ENCODE results near the gene USP7. TPM values are rescaled to one million over a fixed set of nuclear protein-coding genes. Genes with fewer than 3 reads are reported as not detected.

Gene USP7
- total and polyA plus RNA-seq, 8 donors, result 70.4 to 159 (median 119) TPM

DNA sequence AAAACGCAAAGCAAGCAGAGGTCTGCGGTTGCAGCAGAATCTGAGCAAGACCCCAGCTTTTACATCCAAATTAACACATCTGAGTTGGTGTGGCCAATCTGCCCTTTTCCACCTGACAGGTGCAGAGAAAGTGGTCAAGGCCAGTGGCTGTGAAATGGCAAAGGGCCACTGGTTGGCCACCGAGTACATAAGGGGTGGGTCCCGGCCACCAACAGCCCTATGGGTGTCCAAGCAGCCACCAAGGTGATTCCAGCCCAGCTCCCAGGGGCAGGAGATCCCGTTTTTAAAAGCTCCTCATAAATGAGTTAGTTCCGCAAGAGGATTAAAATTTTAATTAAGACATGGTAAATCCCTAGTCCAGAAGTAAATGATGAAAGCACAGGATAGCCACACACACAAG is 29.1 kb downstream of the USP7 start:
- TF ChIP-seq, protein P1, sequence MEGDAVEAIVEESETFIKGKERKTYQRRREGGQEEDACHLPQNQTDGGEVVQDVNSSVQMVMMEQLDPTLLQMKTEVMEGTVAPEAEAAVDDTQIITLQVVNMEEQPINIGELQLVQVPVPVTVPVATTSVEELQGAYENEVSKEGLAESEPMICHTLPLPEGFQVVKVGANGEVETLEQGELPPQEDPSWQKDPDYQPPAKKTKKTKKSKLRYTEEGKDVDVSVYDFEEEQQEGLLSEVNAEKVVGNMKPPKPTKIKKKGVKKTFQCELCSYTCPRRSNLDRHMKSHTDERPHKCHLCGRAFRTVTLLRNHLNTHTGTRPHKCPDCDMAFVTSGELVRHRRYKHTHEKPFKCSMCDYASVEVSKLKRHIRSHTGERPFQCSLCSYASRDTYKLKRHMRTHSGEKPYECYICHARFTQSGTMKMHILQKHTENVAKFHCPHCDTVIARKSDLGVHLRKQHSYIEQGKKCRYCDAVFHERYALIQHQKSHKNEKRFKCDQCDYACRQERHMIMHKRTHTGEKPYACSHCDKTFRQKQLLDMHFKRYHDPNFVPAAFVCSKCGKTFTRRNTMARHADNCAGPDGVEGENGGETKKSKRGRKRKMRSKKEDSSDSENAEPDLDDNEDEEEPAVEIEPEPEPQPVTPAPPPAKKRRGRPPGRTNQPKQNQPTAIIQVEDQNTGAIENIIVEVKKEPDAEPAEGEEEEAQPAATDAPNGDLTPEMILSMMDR (IDR thresholded peaks at IDR 0.05), result no peak
- ATAC-seq (no peak), DNase-seq (no peak)
- H3K9me3 ChIP-seq, result no peaks in the 10 kb centered on the region
- no peak overlapping the region for H3K4me3 ChIP-seq
- peaks cover 0 to 7% of the 10 kb centered on the region in 2 donors for H3K36me3 ChIP-seq
- H3K27ac ChIP-seq, result no peak overlapping the region
- peaks cover 0 to 38% of the 10 kb centered on the region in 2 donors for H3K4me1 ChIP-seq
- H3K27me3 ChIP-seq, result no peaks in the 10 kb centered on the region
- intact Hi-C loops (cut with DNase I), result no loop called here

DNA sequence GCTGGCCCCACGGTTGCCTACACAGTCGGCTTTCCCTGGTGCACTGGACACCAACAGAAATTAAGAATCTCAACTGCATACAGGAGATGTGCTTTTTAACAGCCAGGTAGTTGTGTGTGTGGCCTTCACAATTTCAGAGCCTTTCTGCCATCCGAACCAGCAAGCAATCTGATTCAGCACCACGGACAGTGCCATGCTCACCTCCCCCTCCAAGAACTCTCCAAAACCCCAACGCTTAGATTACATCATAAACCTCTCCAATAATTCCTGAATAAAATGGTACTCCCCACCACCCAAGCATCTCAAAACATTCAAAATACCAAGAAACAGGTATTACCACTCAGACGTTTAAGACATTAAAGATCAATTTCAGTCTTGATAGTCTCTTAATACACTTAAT is 31.8 kb downstream of the USP7 start:
- Histone ChIP-seq H3K4me1 (peaks cover 6 to 33% of the 10 kb centered on the region in 2 donors), H3K4me3 (no peak overlapping the region), H3K27me3 (no peaks in the 10 kb centered on the region), H3K36me3 (peaks cover 0 to 27% of the 10 kb centered on the region in 2 donors), H3K27ac (no peak overlapping the region), H3K9me3 (no peaks in the 10 kb centered on the region)
- peak in 2 of 4 donors; percentile 50 to 67 for DNase-seq
- ATAC-seq, result peak; percentile 71
- intact Hi-C loops (cut with DNase I), result no loop called here
- TF ChIP-seq, protein P1 (IDR thresholded peaks at IDR 0.05), result no peak

DNA sequence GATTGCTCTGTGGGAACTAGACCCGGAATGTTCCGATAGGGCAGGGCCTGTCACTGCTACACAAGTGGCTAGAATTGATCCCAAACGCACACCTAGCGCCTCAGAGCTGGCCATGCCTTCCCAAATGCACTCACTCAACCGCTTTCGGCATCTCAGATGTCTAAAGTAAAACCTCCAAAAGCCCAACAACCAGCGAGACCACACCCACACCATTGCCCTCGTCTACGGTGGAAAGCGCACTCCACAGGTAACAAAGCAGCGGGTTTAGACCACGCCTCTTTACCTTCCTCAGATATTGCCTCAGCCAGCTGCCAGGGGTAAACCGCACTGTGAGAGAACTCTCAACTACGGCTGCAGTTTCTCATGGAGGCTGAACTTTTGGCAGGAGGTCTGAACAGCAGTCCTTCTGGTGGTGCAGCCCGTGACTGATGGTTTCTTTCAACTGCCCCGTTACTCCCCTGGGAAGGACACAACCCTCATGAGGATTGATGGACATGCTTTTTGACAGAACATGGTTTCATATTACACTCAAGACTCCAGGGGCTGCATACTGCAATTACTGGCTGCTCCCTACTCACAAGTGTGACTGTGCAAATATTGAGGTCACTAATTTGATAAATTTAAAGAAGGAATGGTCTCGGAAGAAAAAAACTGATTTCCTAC is 34.5 kb downstream of the USP7 start:
- Histone ChIP-seq H3K4me3 (no peak overlapping the region), H3K36me3 (peaks cover 0 to 36% of the 10 kb centered on the region in 2 donors), H3K4me1 (peaks cover 6 to 16% of the 10 kb centered on the region in 2 donors), H3K27ac (no peak overlapping the region), H3K9me3 (no peaks in the 10 kb centered on the region), H3K27me3 (no peaks in the 10 kb centered on the region)
- no peak for ATAC-seq
- TF ChIP-seq, protein P1 (IDR thresholded peaks at IDR 0.05), result no peak
- intact Hi-C loops (cut with DNase I), result no loop called here
- no peak for DNase-seq

DNA sequence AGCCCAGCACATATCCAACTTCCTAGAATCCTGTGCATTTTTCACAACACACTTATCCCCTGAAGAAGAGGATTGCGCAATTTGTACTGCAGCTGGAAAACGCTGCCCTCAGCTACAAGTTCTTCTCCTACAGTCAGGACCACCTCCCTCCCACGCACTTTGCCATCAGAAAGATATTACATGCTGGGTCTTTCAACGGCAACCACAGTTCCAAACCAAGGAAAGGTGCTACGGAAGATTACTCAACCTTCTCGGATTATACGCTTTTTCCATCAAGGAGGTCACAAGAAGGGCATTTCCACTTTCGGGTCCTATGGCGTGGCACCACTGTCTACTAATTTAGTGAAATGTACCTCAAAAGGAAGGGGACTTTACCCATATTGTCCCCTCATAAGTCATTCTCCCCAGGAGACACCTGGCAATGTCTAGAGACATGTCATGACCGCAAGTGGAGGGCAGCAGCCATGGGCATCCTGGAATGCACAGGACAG is 35.2 kb downstream of the USP7 start:
- Histone ChIP-seq H3K36me3 (peaks cover 0 to 38% of the 10 kb centered on the region in 2 donors), H3K27ac (no peak overlapping the region), H3K27me3 (no peaks in the 10 kb centered on the region), H3K4me3 (no peak overlapping the region), H3K4me1 (peaks cover 6 to 19% of the 10 kb centered on the region in 2 donors), H3K9me3 (no peaks in the 10 kb centered on the region)
- peak; percentile 54 for ATAC-seq
- TF ChIP-seq, protein P1 (IDR thresholded peaks at IDR 0.05), result no peak
- peak in 2 of 4 donors; percentile 45 to 73 for DNase-seq
- intact Hi-C loops (cut with DNase I), result no loop called here

DNA sequence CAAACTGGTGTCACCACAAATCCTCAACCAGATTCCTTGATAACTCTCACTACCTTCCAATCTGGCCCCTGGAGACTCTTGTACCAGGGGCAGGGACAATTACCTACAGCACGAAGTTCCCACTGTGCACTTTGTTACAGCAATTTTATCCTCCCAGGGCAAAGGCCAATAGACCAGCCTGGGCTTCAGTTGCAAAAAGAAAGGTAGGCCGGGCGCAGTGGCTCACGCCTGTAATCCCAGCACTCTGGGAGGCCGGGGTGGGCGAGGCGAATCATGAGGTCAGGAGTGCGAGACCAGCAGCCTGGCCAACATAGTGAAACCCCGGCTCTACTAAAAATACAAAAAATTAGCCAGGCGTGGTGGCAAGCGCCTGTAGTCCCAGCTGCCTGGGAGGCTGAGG is 36.9 kb downstream of the USP7 start:
- no peaks in the 10 kb centered on the region for H3K9me3 ChIP-seq
- TF ChIP-seq, protein P1 (IDR thresholded peaks at IDR 0.05), result no peak
- ATAC-seq (no peak), DNase-seq (no peak)
- peaks cover 0 to 55% of the 10 kb centered on the region in 2 donors for H3K36me3 ChIP-seq
- H3K27ac ChIP-seq, result no peak overlapping the region
- no peaks in the 10 kb centered on the region for H3K27me3 ChIP-seq
- no peak overlapping the region for H3K4me3 ChIP-seq
- H3K4me1 ChIP-seq, result peaks cover 6 to 15% of the 10 kb centered on the region in 2 donors
- intact Hi-C loops (cut with DNase I), result no loop called here
